Occipital lobe (tissue), 2 donors: ENCODE measurements around the gene PDE11A. TPM values are rescaled to one million over a fixed set of nuclear protein-coding genes. Genes with fewer than 3 reads are reported as not detected.
"Not testable (repeated sequence)": the region's sequence is repeated elsewhere in the genome, so short reads cannot be mapped to it uniquely, and the experiment has no call there.

Experiments
- DNase-seq: peaks from one replicate; lab custom pipeline; 2025; lab: John Stamatoyannopoulos, UW
- total RNA-seq: library from RNA; depleted of rRNA; stranded (reverse); fragments of >200 nt; gene quantifications from one replicate; pipeline ENCODE4 v1.2.3, GENCODE V29; 2014

The PDE11A gene
- total RNA-seq, 1 donor from 2014 or later: 1.7 TPM

GRCh38 chr2:177885828-177886466 lies 186.6 kb downstream of the PDE11A start:
- no peak for DNase-seq

- DNase-seq: no peak
These were observed 189.4 kb downstream of the PDE11A start for GRCh38 chr2:177883177-177883576.

- no peak for DNase-seq
These were observed 190.1 kb downstream of the PDE11A start for GRCh38 chr2:177882501-177882900.

DNA sequence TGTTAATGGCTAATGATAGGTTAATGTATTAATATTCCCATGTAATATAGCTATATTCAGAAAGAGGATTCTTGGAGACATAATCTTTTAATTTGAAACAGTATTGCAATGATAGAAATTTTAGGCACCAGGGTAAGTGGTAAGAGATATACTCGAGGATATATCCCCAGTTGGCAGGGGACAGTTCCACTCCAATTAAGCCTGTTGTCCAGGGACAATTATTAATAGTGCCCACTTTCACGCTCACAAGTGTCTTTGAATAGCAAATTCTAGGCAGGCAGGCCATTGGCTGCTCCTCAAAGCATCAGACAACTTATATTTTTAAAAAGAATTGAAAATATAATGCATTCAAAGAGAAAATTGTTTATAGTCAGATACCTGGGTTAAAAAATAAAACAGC lies 190.7 kb downstream of the PDE11A start:
- DNase-seq: no peak

DNA sequence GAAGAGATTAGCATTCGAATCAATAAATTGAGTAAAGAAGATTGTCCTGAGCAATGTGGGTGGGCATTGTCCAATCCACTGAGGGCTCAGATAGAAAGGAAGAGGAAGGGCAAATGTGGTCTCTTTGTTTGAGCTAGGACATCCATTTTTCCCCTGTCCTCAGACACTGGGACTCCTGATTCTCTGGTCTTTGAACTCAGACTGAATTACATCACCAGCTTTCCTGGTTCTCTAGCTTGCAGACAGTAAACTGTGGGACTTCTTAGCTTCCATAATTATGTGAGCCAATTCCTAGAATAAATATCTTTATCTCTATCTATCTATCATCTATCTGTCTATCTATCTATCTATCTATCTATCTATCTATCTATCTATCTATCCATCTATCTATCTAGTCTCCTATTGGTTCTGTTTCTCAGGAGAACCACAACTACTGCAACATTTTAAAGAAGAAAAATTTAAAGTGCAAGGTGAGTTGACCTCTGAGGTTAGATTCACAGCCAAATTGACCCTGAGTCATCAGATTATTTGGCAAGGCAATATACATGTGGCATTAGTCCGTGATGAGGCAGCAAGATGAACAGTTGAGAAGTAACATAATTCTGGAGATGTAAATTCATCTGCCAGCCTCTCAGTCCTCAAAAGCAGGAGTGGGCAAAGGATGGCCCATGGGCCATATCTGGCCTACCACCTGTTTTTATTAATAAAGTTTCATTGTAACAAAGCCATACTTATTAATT lies 191.4 kb downstream of the PDE11A start:
- DNase-seq: no peak

DNA sequence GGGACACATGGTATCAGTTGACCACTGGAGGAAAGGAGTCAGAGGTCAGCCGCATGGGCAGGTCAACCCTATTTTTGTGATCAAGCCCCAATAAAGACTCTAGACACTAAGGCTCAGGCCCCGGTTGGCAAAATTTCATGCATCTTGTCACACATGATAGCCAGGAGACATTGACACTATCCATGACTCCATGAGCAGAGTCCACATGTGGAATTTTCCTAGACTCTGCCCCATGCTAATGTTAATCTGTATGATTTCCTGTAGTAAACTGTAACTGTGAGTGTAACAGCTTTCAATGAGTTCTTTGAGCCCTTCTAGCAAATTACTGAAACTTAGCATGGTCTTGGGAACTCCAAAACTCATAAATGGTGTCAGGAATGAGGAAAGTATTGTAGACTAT lies 192.3 kb downstream of the PDE11A start:
- no peak for DNase-seq

GRCh38 chr2:177876950-177877349 lies 195.6 kb downstream of the PDE11A start:
- no peak for DNase-seq

DNA sequence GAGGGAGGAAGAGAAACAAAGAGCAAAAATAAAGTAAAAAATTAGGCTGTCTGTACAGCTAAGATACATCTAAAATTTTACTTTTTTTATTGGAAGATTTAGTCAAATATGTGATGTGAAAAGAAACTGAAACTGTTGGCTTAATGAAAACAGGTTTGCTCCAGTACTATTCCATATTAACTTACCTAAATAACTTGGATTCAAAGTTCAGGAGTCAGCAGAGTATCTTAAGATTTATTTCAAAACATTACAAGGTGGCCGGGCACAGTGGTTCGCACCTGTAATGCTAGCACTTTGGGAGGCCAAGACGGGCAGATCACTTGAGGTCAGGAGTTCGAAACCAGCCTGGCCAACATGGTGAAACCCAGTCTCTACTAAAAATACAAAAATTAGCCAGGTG lies 197.9 kb downstream of the PDE11A start:
- DNase-seq: no peak

GRCh38 chr2:177873915-177874314 lies 198.7 kb downstream of the PDE11A start:
- no peak for DNase-seq

GRCh38 chr2:177872286-177872685 lies 200.3 kb downstream of the PDE11A start:
- no peak for DNase-seq

GRCh38 chr2:177869912-177870311 lies 202.7 kb downstream of the PDE11A start:
- DNase-seq: no peak

GRCh38 chr2:177869209-177869608 lies 203.4 kb downstream of the PDE11A start:
- no peak for DNase-seq

- DNase-seq: no peak
These were observed 203.8 kb downstream of the PDE11A start for GRCh38 chr2:177868806-177869205.

- no peak for DNase-seq
These were observed 215.0 kb downstream of the PDE11A start for GRCh38 chr2:177857538-177857937.

DNA sequence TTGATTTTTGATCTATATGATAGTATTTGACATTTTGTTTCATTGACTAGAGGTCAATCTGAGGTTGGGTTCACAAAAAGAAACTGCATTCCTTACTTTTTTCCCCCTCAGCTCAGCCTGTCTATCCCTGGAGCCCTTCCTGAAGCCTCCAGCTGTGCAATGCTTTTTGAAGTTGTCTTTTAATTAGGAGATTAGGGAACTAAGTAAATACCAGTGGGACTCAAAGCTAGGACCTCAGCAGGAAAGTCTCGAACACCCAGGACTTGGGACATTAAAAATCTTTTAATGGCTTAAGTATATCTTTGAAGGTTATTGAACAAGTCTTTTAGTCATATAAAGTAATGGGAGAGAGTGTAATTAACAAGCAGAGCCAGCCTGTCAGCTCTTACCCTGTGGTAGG lies 220.2 kb downstream of the PDE11A start:
- DNase-seq: no peak

DNA sequence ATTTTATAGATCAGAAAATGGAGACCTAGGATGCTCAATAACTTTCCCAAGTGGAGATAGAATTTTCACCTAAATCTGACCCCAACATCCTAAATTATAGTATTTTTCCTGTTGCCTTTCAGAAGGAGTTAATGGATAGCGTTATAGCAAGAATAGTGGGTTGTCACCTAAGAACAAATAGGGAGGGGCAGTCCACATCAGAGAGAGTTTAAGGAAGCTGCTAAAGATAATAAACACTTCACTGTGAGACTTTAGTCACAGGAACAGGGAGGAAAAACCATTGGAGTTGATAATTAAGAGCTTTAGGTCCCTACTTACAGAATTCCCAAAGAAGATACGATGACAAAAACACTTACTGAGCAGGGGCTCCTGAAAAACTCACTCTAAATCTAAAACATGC lies 229.4 kb downstream of the PDE11A start:
- no peak for DNase-seq

- DNase-seq: no peak
These were observed 230.3 kb downstream of the PDE11A start for GRCh38 chr2:177842243-177842642.

GRCh38 chr2:177835418-177836204 lies 237.0 kb downstream of the PDE11A start:
- DNase-seq: not testable (repeated sequence)

DNA sequence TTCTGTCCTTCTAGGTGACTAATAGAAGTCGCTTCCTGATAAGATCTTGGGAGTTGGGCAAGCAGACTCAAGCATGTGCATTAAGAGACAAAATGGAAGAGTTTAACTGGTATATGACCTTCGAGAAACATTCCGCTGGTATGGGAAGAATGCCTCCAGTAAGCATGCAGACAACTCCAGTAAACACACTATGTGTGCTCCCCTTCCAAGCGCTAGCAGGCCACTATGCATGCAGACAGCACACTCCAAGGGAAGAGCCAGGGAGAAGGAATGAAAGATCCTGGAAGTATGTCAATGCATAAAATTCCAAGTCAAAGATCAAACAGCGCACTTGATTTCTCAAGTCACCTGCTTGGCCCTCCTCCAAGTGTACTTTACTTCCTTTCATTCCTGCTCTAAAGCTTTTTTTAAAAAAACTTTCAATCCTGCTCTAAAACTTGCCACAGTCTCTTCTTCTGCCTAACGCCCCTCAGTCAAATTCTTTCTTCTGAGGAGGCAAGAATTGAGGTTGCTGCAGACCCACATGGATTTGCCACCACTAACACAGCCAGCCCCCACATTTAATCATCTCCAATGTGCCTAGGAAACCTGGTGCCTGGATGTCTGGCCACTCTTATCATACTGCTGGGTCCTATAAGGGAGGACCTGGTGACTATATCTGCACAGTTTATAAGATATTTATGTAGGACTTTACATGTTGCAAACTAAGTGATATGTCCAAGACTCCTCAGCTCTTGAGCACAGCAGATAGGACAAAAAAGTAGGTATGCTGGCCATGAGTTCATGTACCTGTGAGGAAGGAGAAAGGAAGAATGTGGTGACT lies 239.8 kb downstream of the PDE11A start:
- DNase-seq: no peak

GRCh38 chr2:177830881-177831386 lies 241.6 kb downstream of the PDE11A start:
- no peak for DNase-seq

GRCh38 chr2:177828557-177828956 lies 244.0 kb downstream of the PDE11A start:
- peak; percentile 1 for DNase-seq
